Measurements from ENCODE around the gene TDRD6.
A peak's percentile ranks its signal among the peaks of the same experiment; 100 is the strongest.

TDRD6 gene

GRCh38 chr6:46677314-46677654 lies 10.4 kb upstream of the TDRD6 start:
- no peak for DNase-seq (ENCODE audit: low read depth in 2 of 2)

- DNase-seq (ENCODE audit: low read depth in 2 of 2): no peak
Observed at GRCh38 chr6:46684771-46685170, 2.9 kb upstream of the TDRD6 start.

GRCh38 chr6:46688117-46688965 lies 656 bp downstream of the TDRD6 start:
- DNase-seq (ENCODE audit: low read depth in 2 of 2): no peak

- no peak for DNase-seq (ENCODE audit: low read depth in 2 of 2)
Observed at GRCh38 chr6:46688966-46689335, 1.3 kb downstream of the TDRD6 start.

GRCh38 chr6:46689657-46690056 lies 2.0 kb downstream of the TDRD6 start:
- no peak for DNase-seq (ENCODE audit: low read depth in 2 of 2)

GRCh38 chr6:46690141-46690755 lies 2.6 kb downstream of the TDRD6 start:
- no peak for DNase-seq (ENCODE audit: low read depth in 2 of 2)

GRCh38 chr6:46690911-46691451 lies 3.3 kb downstream of the TDRD6 start:
- DNase-seq (ENCODE audit: low read depth in 2 of 2): no peak

GRCh38 chr6:46699970-46700369 lies 12.3 kb downstream of the TDRD6 start:
- no peak for DNase-seq (ENCODE audit: low read depth in 2 of 2)

- no peak for DNase-seq (ENCODE audit: low read depth in 2 of 2)
Observed at GRCh38 chr6:46704562-46704961, 16.9 kb downstream of the TDRD6 start.

- no peak for DNase-seq (ENCODE audit: low read depth in 2 of 2)
Observed at GRCh38 chr6:46706464-46706863, 18.8 kb downstream of the TDRD6 start.

GRCh38 chr6:46711491-46711890 lies 23.8 kb downstream of the TDRD6 start:
- DNase-seq (ENCODE audit: low read depth in 2 of 2): no peak

- DNase-seq (ENCODE audit: low read depth in 2 of 2): no peak
Observed at GRCh38 chr6:46715141-46715540, 27.5 kb downstream of the TDRD6 start.

GRCh38 chr6:46719099-46719498 lies 31.4 kb downstream of the TDRD6 start:
- peak in 1 of 2 donors; percentile 2 for DNase-seq (ENCODE audit: low read depth in 2 of 2)

- DNase-seq (ENCODE audit: low read depth in 2 of 2): no peak
Observed at GRCh38 chr6:46720401-46720800, 32.7 kb downstream of the TDRD6 start.

GRCh38 chr6:46729787-46730326 lies 42.2 kb downstream of the TDRD6 start:
- DNase-seq (ENCODE audit: low read depth in 2 of 2): no peak

- no peak for DNase-seq (ENCODE audit: low read depth in 2 of 2)
Observed at GRCh38 chr6:46730921-46731461, 43.3 kb downstream of the TDRD6 start.

GRCh38 chr6:46733341-46733801 lies 45.7 kb downstream of the TDRD6 start:
- DNase-seq (ENCODE audit: low read depth in 2 of 2): no peak

GRCh38 chr6:46734867-46735719 lies 47.4 kb downstream of the TDRD6 start, which contains the start of gene PLA2G7:
PLA2G7 (minus strand) TSS chr6:46735375; CDS start chr6:46722891, 12,484 bp downstream.
- DNase-seq (ENCODE audit: low read depth in 2 of 2): no peak

GRCh38 chr6:46735720-46736031 lies 48.0 kb downstream of the TDRD6 start:
- no peak for DNase-seq (ENCODE audit: low read depth in 2 of 2)

GRCh38 chr6:46736906-46737305 lies 49.2 kb downstream of the TDRD6 start:
- no peak for DNase-seq (ENCODE audit: low read depth in 2 of 2)

- no peak for DNase-seq (ENCODE audit: low read depth in 2 of 2)
Observed at GRCh38 chr6:46741482-46741881, 53.8 kb downstream of the TDRD6 start.

GRCh38 chr6:46741910-46742309 lies 54.2 kb downstream of the TDRD6 start:
- no peak for DNase-seq (ENCODE audit: low read depth in 2 of 2)

Measured in stimulated activated CD4-positive, alpha-beta T cell treated with anti-CD3 and anti-CD28 coated beads, Interleukin-4, amount 100 ng/mL, for 48 hours (primary cell).